K562 (cell line): ENCODE measurements around the gene NKD1. TPM values are rescaled to one million over a fixed set of nuclear protein-coding genes. Genes with fewer than 3 reads are reported as not detected.
A peak's percentile ranks its signal among the peaks of the same experiment; 100 is the strongest.

ENCODE experiments used
- ATAC-seq: fragments of 200-7000 bp; cut with Tn5 transposase; 3 replicates; pipeline ENCODE4 v1.9.1; 2020; ENCODE audit warnings: moderate library complexity
- BruUV-seq: library from RNA; stranded (reverse); fragments of 400-500 nt; replicated peaks from 2 replicates; lab custom pipeline; 2021; lab: Mats Ljungman, UMichigan
- CTCF ChIA-PET: fragments of 300-600 bp; formaldehyde crosslinking; extraction: SDS; loops from one replicate; lab custom pipeline; 2021; ENCODE audit warnings: low intra/inter-chr PET ratio; lab: Yijun Ruan, JAX
- POLR2A ChIA-PET: fragments of 300-600, 350-650 bp; sonication (Branson Sonifier 250); formaldehyde crosslinking; extraction: SDS; loops from one replicate; lab custom pipeline; 2021; ENCODE audit warnings: antibody characterized with exemption, inconsistent platforms; lab: Yijun Ruan, JAX
- DNase-seq, 4 experiments: peaks; one replicate each; pipeline versions ENCODE4 v3.0.0 to v3.0.0-alpha.2; 2011 to 2018; ENCODE audit warnings: low spot score in 3 of 4, mixed read lengths in 3 of 4; ENCODE audit errors: extremely low read depth in 1 of 4
- FAIRE-seq: peaks from 2 replicates; lab custom pipeline; 2011; peaks lifted over from hg19 to GRCh38; lab: Jason Lieb, UNC
- H2AFZ ChIP-seq: 2 replicates; pipeline ENCODE4 v1.6.0; 2011; ENCODE audit warnings: low read depth, low read length, control low read depth, inconsistent platforms
- H3K27ac ChIP-seq: fragments of 200-600 bp; 3 replicates; pipeline ENCODE4 v1.8.0; 2011; ENCODE audit warnings: low read depth, mild to moderate bottlenecking, control low read depth, inconsistent platforms, low read length, moderate library complexity, mixed read lengths; ENCODE audit errors: extremely low read depth
- H3K27me3 ChIP-seq, 2 experiments: fragments of 300-600 bp in 1 of 2; 2 replicates in 1 of 2; 3 replicates in 1 of 2; pipeline versions ENCODE4 v1.6.0 to v1.8.0; 2011; ENCODE audit warnings: inconsistent platforms in 2 of 2, low read length in 2 of 2, mild to moderate bottlenecking in 1 of 2, mixed read lengths in 1 of 2, moderate library complexity in 1 of 2; ENCODE audit not compliant: control insufficient read depth in 2 of 2, insufficient read depth in 2 of 2
- H3K36me3 ChIP-seq: fragments of 300-600 bp; 3 replicates; pipeline ENCODE4 v1.8.0; 2011; ENCODE audit warnings: mild to moderate bottlenecking, low read length, inconsistent platforms; ENCODE audit not compliant: control insufficient read depth, insufficient read depth
- H3K4me1 ChIP-seq, 2 experiments: fragments of 200-600 bp in 1 of 2; replicated peaks in 1 of 2; 2 replicates in 1 of 2; 3 replicates in 1 of 2; pipeline versions ENCODE4 v1.5.1 to v1.8.0; 2011; ENCODE audit warnings: inconsistent platforms in 2 of 2, low read length in 2 of 2, mild to moderate bottlenecking in 1 of 2, mixed read lengths in 1 of 2, moderate library complexity in 1 of 2; ENCODE audit not compliant: control insufficient read depth in 2 of 2, insufficient read depth in 2 of 2
- H3K4me2 ChIP-seq: 2 replicates; pipeline ENCODE4 v1.6.1; 2011; ENCODE audit warnings: low read length, control low read depth, inconsistent platforms, mixed read lengths; ENCODE audit not compliant: insufficient read depth
- H3K4me3 ChIP-seq: fragments of 200-600 bp; sonication (generic), shearing (Covaris generic); 2 replicates; pipeline ENCODE4 v1.5.1; 2016; ENCODE audit warnings: control low read depth, inconsistent platforms
- H3K79me2 ChIP-seq: fragments of 200-600 bp; 3 replicates; pipeline ENCODE4 v1.8.0; 2011; ENCODE audit warnings: low read length, inconsistent platforms; ENCODE audit not compliant: control insufficient read depth, insufficient read depth
- H3K9ac ChIP-seq, 2 experiments: 2 replicates each; pipeline versions ENCODE4 v1.6.0 to v1.6.1; 2011; ENCODE audit warnings: low read depth in 2 of 2, low read length in 2 of 2, control low read depth in 1 of 2, inconsistent platforms in 1 of 2, mild to moderate bottlenecking in 1 of 2, mixed read lengths in 1 of 2; ENCODE audit not compliant: insufficient read depth in 1 of 2
- H3K9me1 ChIP-seq: one replicate; pipeline ENCODE4 v1.6.0; 2011; ENCODE audit warnings: inconsistent platforms, mild to moderate bottlenecking, low read length, moderate library complexity; ENCODE audit not compliant: control insufficient read depth, insufficient read depth
- H3K9me3 ChIP-seq: replicated peaks from 2 replicates; pipeline ENCODE4 v1.5.1; 2011; ENCODE audit warnings: low read depth, low read length, inconsistent platforms; ENCODE audit not compliant: control insufficient read depth, insufficient read depth
- H4K20me1 ChIP-seq: replicated peaks from 2 replicates; pipeline ENCODE4 v1.6.1; 2011; ENCODE audit warnings: low read length, inconsistent platforms, mixed read lengths; ENCODE audit not compliant: control insufficient read depth, insufficient read depth
- C11orf30 ChIP-seq: fragments of 450-650 bp; IDR thresholded peaks from 2 replicates; pipeline ENCODE4 v1.6.1; 2016; ENCODE audit warnings: low read depth, mild to moderate bottlenecking
- MAFG ChIP-seq: fragments of 450-650 bp; conservative IDR thresholded peaks from 2 replicates; pipeline ENCODE4 v1.6.1; 2016; ENCODE audit warnings: missing genetic modification characterization, missing compliant biosample characterization
- SMAD4 ChIP-seq: fragments of 250-450 bp; sonication (Bioruptor Pico); conservative IDR thresholded peaks from 2 replicates; pipeline ENCODE4 v1.8.0; 2021; ENCODE audit warnings: inconsistent platforms, mild to moderate bottlenecking, moderate library complexity
- ZKSCAN8 ChIP-seq: fragments of 200-800 bp; sonication (Bioruptor generic); IDR thresholded peaks from 2 replicates; pipeline ENCODE4 v1.6.1; 2016; ENCODE audit warnings: missing genetic modification characterization, missing compliant biosample characterization
- ZNF444 ChIP-seq: fragments of 250-450 bp; sonication (Bioruptor Pico); IDR thresholded peaks from 2 replicates; pipeline ENCODE4 v1.4.0; 2020; ENCODE audit warnings: mild to moderate bottlenecking, moderate library complexity
- WGBS: fragments of 100-300 bp; shearing (Covaris generic); methylation state at CpG from one replicate; pipeline ENCODE4 v1.1.6; 2016; ENCODE audit warnings: low coverage, mixed read lengths; ENCODE audit not compliant: insufficient coverage; ENCODE audit errors: missing lambda C conversion rate; 5-methylcytosine and 5-hydroxymethylcytosine counted together
- in situ Hi-C: fragments of 300-500 bp; cut with MboI; formaldehyde crosslinking; loops from 4 replicates; pipeline ENCODE4 v1.15.0; 2018; ENCODE audit warnings: inconsistent platforms, mixed read lengths
- intact Hi-C: fragments of 100-400 bp; cut with micrococcal nuclease; formaldehyde crosslinking; loops from 2 replicates; pipeline ENCODE4 v1.14.2; 2022
- polyA plus RNA-seq, 8 experiments: library from polyadenylated mRNA; depleted of rRNA in 4 of 8; stranded (reverse) in 5 of 8; unstranded in 3 of 8; fragments of >200 nt; fragmentation: Nextera tagmentation in 2 of 8; fragmentation: Illumina TruSeq in 1 of 8; extraction: Ambion mirVana in 2 of 8; extraction: Trizol in 1 of 8; gene quantifications; 2 replicates each; pipeline versions ENCODE4 v1.2.1 to v1.2.3, GENCODE V29; 2011 to 2014; ENCODE audit warnings: inconsistent platforms in 1 of 8, missing spikeins in 1 of 8
- total RNA-seq, 7 experiments: library from RNA; depleted of rRNA in 6 of 7; stranded (reverse); fragments of >200 nt in 6 of 7; fragmentation: Illumina TruSeq in 2 of 7; extraction: Trizol in 2 of 7; gene quantifications; 2 replicates each; pipeline versions ENCODE4 v1.2.1 to v1.2.3, GENCODE V29; 2011 to 2021; ENCODE audit warnings: low replicate concordance in 1 of 7

The NKD1 gene
- total and polyA plus RNA-seq, 9 of the 15 experiments (the other 6 are each of a cell fraction or from before 2014, with no cell fraction given) = under 0.01 to 0.24 (median 0.04) TPM; not detected in 2

- Histone ChIP-seq H3K4me1 (no peaks in the 10 kb centered on the region; a peak in 1 of 5 replicates), H2AFZ (no peak overlapping the region), H3K4me3 (no peak overlapping the region), H3K27ac (no peak overlapping the region), H3K9ac (no peak overlapping the region), H3K4me2 (no peak overlapping the region), H3K36me3 (no peaks in the 10 kb centered on the region), H3K9me1 (no peaks in the 10 kb centered on the region), H3K79me2 (no peaks in the 10 kb centered on the region), H4K20me1 (0 out of 2 replicates have a peak, but pooled peaks cover 8% of the 10 kb centered on the region), H3K27me3 (peaks cover 2 to 32% of the 10 kb centered on the region in 2 experiments; a peak in 4 of 5 replicates), H3K9me3 (no peaks in the 10 kb centered on the region)
- ChIA-PET POLR2A (no interaction called here), CTCF (no interaction called here)
- TF ChIP-seq MAFG (tag) = 0 out of 2 replicates have a peak, but pooled peaks have one; percentile 25
- TF ChIP-seq ZNF444 = no peak
- no peak for TF ChIP-seq SMAD4 (CRISPR knock-in tag)
- peak; percentile 92 for TF ChIP-seq ZKSCAN8 (CRISPR knock-in tag)
- TF ChIP-seq C11orf30 = 0 out of 2 replicates have a peak, but pooled peaks have one; percentile 7
- in situ Hi-C loops = no loop called here
- intact Hi-C loops = no loop called here
- 9% methylated on average over 10 of the region's 10 CpGs for WGBS
- FAIRE-seq (no peak), ATAC-seq (no peak), DNase-seq (peak in 1 of 4 experiments; percentile 16)
- no TSS peak for BruUV-seq
These were observed 71.7 kb downstream of the NKD1 start for GRCh38 chr16:50619702-50620491.
